HUES64 (cell line): Measurements from ENCODE around the gene ADAMTS15.

Experiments
- H3K27ac ChIP-seq: 2 replicates; pipeline ENCODE4 v1.7.0; 2013; ENCODE audit warnings: low read depth, low read length, inconsistent platforms
- H3K27me3 ChIP-seq: 2 replicates; pipeline ENCODE4 v1.6.1; 2013; ENCODE audit warnings: mild to moderate bottlenecking, low read length; ENCODE audit not compliant: insufficient read depth
- H3K36me3 ChIP-seq: 2 replicates; pipeline ENCODE4 v1.6.1; 2013; ENCODE audit warnings: mild to moderate bottlenecking, low read length; ENCODE audit not compliant: insufficient read depth
- H3K4me1 ChIP-seq: 2 replicates; pipeline ENCODE4 v1.6.1; 2013; ENCODE audit warnings: mild to moderate bottlenecking, low read length, moderate library complexity; ENCODE audit not compliant: insufficient read depth
- H3K4me3 ChIP-seq: 2 replicates; pipeline ENCODE4 v1.5.1; 2013; ENCODE audit warnings: mild to moderate bottlenecking, low read length, moderate library complexity
- H3K9ac ChIP-seq: 2 replicates; pipeline ENCODE4 v1.6.1; 2013; ENCODE audit warnings: mild to moderate bottlenecking, low read depth, low read length
- H3K9me3 ChIP-seq: 2 replicates; pipeline ENCODE4 v1.6.1; 2013; ENCODE audit warnings: low read depth, low read length; ENCODE audit not compliant: insufficient read depth
- WGBS: fragments of 150-250, 120-280 bp; methylation state at CpG from one replicate; pipeline ENCODE4 v1.1.7; 2013; ENCODE audit warnings: missing lambda C conversion rate; 5-methylcytosine and 5-hydroxymethylcytosine counted together

The ADAMTS15 gene

DNA sequence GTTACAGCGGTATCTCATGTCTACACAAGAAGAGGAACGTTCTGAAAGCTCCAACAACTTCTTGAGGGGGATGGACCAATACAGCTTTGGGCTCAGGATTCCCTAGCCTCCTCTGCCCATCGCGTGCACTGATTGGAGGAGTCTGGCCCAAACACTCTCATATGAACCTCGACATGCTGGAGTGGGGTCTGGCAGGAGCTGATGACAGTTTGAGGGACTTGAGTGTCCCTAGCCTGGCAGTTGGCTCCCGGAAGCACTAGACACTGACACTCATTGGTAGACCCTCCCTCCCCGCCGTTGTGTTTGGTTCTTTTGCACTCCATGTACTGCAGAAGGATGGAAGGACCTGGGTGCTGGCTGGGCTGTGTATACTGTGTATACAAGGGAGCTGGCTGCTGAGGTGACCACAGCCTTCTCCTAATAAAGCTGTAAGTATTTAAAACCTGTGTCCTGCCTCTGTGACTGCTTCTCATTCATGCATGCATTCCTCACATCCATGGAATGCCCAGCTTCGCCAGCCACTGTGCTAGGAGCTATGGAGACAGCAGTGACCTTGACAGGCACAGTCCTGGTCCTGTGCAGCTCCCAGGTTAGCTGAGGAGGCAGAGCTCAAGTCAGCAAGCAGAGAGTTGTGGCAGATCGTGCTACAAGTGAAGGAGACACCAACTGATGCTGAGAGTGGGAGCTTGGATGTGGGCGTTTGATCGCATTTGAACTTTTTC lies 27.9 kb downstream of the ADAMTS15 start:
- Histone ChIP-seq H3K4me1 (peaks cover 13% of the 10 kb centered on the region; the same call in 1 of the 2 replicates), H3K27ac (no peak overlapping the region), H3K36me3 (no peaks in the 10 kb centered on the region), H3K9ac (no peak overlapping the region), H3K27me3 (no peaks in the 10 kb centered on the region), H3K9me3 (no peaks in the 10 kb centered on the region), H3K4me3 (no peak overlapping the region)
- 91% methylated on average over 12 of the region's 12 CpGs for WGBS

- Histone ChIP-seq H3K27ac (no peak overlapping the region), H3K4me3 (no peak overlapping the region), H3K9me3 (no peaks in the 10 kb centered on the region), H3K36me3 (no peaks in the 10 kb centered on the region), H3K4me1 (peaks cover 13% of the 10 kb centered on the region; the same call in 1 of the 2 replicates), H3K27me3 (no peaks in the 10 kb centered on the region), H3K9ac (no peak overlapping the region)
- 89% methylated on average over 16 of the region's 16 CpGs for WGBS
Observed at GRCh38 chr11:130476922-130477491, 28.6 kb downstream of the ADAMTS15 start.

DNA sequence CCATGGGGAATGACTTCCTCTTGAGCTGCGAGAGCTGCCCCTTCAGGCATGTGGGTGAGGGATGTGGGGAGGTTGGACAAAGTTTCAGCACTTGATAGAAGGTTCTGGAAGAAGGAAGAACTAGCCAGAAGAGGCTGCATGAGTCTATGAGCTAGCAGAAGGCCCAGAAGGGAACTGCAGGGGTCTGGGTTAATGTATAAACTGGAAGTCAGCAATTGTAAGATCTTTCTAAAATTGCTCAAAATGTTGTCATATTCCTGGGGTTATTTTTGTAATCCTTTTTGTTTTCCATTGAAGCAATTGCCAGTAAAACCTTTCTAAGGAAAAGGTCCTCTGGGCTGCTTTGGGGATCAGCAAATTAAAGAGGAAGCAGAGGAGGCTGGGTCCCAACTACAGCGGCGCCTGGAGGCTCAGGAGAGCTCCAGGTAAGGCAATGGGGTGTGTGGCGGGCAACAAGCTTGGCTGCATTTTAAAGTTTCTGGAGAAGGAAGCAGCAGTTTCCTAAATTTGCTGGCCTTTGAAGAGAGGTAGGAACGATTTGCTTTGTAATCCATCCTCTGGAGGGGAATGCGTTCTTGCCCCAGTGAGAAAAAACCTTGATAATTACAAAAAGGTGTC lies 29.2 kb downstream of the ADAMTS15 start:
- WGBS: 91% methylated on average over 6 of the region's 6 CpGs
- no peaks in the 10 kb centered on the region for H3K36me3 ChIP-seq

DNA sequence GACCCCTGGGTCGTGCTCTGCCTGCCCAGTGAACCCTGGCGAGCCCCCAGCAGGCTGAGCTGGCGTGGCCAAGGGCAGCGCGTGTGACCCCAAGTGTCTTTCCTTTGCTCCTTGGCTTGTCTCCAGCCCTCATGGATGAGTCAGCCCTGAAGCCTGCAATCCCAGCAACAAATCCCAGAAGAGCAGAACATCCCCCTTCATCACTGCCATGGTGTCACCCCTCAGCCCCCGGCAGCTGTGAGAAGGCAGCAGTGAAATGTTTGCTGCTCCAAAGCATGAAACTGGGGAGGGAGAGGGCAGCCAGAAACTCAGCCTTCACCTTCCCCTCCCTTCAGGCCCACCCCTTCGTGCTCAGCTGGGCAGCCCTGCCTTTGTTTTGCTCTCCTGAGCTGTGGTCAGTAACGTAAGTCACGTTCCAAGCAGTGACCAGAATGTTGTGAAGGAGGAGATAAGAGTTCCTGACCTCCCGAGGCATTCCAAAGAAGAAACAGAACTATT lies 29.8 kb downstream of the ADAMTS15 start:
- H3K4me1 ChIP-seq: peaks cover 13% of the 10 kb centered on the region; the same call in 1 of the 2 replicates
- H3K36me3 ChIP-seq: no peaks in the 10 kb centered on the region
- H3K27ac ChIP-seq: no peak overlapping the region
- H3K4me3 ChIP-seq: no peak overlapping the region
- H3K9ac ChIP-seq: no peak overlapping the region
- 65% methylated on average over 9 of the region's 10 CpGs for WGBS
- H3K9me3 ChIP-seq: no peaks in the 10 kb centered on the region
- H3K27me3 ChIP-seq: no peaks in the 10 kb centered on the region

More for the DNA sequence above, 29.2 kb downstream of the ADAMTS15 start:
- peaks cover 13% of the 10 kb centered on the region; the same call in 1 of the 2 replicates for H3K4me1 ChIP-seq
- no peak overlapping the region for H3K4me3 ChIP-seq
- no peak overlapping the region for H3K9ac ChIP-seq
- H3K27ac ChIP-seq: no peak overlapping the region
- H3K9me3 ChIP-seq: no peaks in the 10 kb centered on the region
- no peaks in the 10 kb centered on the region for H3K27me3 ChIP-seq

DNA sequence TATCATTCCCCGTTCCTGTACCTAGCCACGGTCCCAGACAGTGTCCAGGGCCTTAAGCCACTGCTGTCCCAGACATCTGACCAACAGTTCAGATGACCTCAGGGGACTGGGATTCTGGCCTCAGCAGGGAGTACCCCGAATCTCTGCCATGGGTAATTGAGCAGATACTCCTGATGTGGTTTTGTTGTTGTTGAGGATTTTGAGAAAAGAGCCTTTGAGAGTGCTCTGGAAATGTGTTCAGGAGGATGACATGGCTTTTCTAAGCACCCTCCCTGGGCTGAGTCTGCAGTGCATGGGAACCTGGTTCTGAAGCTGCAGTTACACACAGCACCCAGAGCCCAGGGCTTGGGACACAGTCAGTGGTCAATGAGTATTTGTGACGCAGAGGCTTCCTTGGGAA lies 30.4 kb downstream of the ADAMTS15 start:
- H3K4me1 ChIP-seq: peaks cover 13% of the 10 kb centered on the region; the same call in 1 of the 2 replicates
- no peaks in the 10 kb centered on the region for H3K36me3 ChIP-seq
- no peaks in the 10 kb centered on the region for H3K9me3 ChIP-seq
- H3K27ac ChIP-seq: no peak overlapping the region
- H3K9ac ChIP-seq: no peak overlapping the region
- no peaks in the 10 kb centered on the region for H3K27me3 ChIP-seq
- WGBS: 89% methylated on average over 4 of the region's 4 CpGs
- no peak overlapping the region for H3K4me3 ChIP-seq

DNA sequence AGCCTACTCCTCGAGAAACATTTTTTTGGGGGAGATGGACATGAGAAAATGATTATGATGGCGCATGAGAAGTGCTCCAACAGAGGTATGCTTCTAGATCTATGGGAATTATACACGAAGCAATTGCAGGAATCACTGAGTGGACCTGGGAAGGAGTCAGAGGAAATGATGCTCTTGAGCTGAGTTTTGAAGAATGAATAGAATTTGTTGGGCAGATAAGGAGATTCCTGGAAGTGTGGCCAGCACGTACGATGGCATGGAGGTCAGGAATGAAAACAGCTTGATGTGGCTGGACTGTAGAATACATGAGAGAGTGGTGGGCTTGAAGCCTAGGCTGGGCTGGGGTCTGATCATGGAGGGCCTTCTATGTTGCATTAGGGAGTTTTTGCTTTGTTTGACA lies 31.7 kb downstream of the ADAMTS15 start:
- H3K27ac ChIP-seq: no peak overlapping the region
- 89% methylated on average over 5 of the region's 5 CpGs for WGBS

GRCh38 chr11:130480711-130481140 lies 32.3 kb downstream of the ADAMTS15 start:
- Histone ChIP-seq H3K4me1 (peaks cover 13% of the 10 kb centered on the region; the same call in 1 of the 2 replicates), H3K4me3 (no peak overlapping the region), H3K9ac (no peak overlapping the region), H3K9me3 (0 out of 2 replicates have a peak, but pooled peaks cover 6% of the 10 kb centered on the region), H3K36me3 (no peaks in the 10 kb centered on the region), H3K27ac (no peak overlapping the region), H3K27me3 (no peaks in the 10 kb centered on the region)
- WGBS: 94% methylated on average over 4 of the region's 5 CpGs

More for the DNA sequence above, 31.7 kb downstream of the ADAMTS15 start:
- Histone ChIP-seq H3K9me3 (0 out of 2 replicates have a peak, but pooled peaks cover 6% of the 10 kb centered on the region), H3K4me3 (no peak overlapping the region), H3K4me1 (peaks cover 13% of the 10 kb centered on the region; the same call in 1 of the 2 replicates), H3K27me3 (no peaks in the 10 kb centered on the region), H3K9ac (no peak overlapping the region), H3K36me3 (no peaks in the 10 kb centered on the region)

- H3K4me3 ChIP-seq: no peak overlapping the region
- H3K9me3 ChIP-seq: 0 out of 2 replicates have a peak, but pooled peaks cover 6% of the 10 kb centered on the region
- no peaks in the 10 kb centered on the region for H3K27me3 ChIP-seq
- peaks cover 10% of the 10 kb centered on the region; the same call in 1 of the 2 replicates for H3K4me1 ChIP-seq
- no peak overlapping the region for H3K27ac ChIP-seq
- WGBS: 85% methylated on average over 4 of the region's 5 CpGs
- no peak overlapping the region for H3K9ac ChIP-seq
- H3K36me3 ChIP-seq: no peaks in the 10 kb centered on the region
Observed at GRCh38 chr11:130483124-130483523, 34.7 kb downstream of the ADAMTS15 start.

- no peak overlapping the region for H3K9ac ChIP-seq
- no peaks in the 10 kb centered on the region for H3K4me1 ChIP-seq
- no peak overlapping the region for H3K27ac ChIP-seq
- no peak overlapping the region for H3K4me3 ChIP-seq
- WGBS: 96% methylated on average over 14 of the region's 14 CpGs
- no peaks in the 10 kb centered on the region for H3K36me3 ChIP-seq
- H3K27me3 ChIP-seq: no peaks in the 10 kb centered on the region
- H3K9me3 ChIP-seq: 0 out of 2 replicates have a peak, but pooled peaks cover 6% of the 10 kb centered on the region
Observed at GRCh38 chr11:130485983-130486382, 37.5 kb downstream of the ADAMTS15 start.

DNA sequence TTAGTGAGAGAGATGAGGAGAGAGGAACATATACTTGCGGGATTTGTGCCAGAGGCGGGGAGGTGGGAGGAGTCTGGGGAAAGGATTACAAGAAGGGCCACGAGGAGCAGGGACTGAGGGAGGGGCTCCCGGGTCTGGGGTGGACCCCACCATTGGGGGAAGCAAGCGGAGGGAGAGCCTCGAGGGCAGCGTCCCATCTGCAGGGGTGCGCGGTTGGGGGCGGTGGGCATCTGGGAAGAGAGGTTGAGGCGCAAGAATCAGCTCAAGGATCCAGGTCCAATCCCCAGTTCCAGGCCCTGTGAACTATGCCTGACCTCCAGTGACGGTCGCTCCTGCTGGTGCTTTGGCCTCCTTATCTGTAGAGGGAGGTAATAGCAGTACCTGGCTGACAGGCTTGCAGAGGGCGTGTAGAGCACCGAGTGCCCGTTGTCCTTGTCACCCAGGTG lies 38.0 kb downstream of the ADAMTS15 start:
- Histone ChIP-seq H3K9me3 (0 out of 2 replicates have a peak, but pooled peaks cover 6% of the 10 kb centered on the region), H3K4me3 (no peak overlapping the region), H3K9ac (no peak overlapping the region), H3K27me3 (no peaks in the 10 kb centered on the region), H3K4me1 (no peaks in the 10 kb centered on the region), H3K27ac (no peak overlapping the region), H3K36me3 (no peaks in the 10 kb centered on the region)
- WGBS: 90% methylated on average over 16 of the region's 16 CpGs
